Thymus (tissue), 11 donors: ENCODE results near the gene KCNN4. TPM values are rescaled to one million over a fixed set of nuclear protein-coding genes. Genes with fewer than 3 reads are reported as not detected.

Source experiments
- DNase-seq, 9 donors: peaks; one replicate each; pipeline ENCODE4 v3.0.0-alpha.2; 2013; ENCODE audit warnings: low spot score in 9 of 9, low read depth in 6 of 9, missing footprints in 1 of 9
- H3K27ac ChIP-seq, 2 donors: one replicate each; pipeline ENCODE4 v1.5.1; 2013; ENCODE audit warnings: control low read depth in 1 of 2, low read depth in 1 of 2, low read length in 1 of 2, mild to moderate bottlenecking in 1 of 2, moderate library complexity in 1 of 2
- H3K27me3 ChIP-seq, 2 donors: one replicate each; pipeline ENCODE4 v1.5.1; 2013; ENCODE audit warnings: low read length in 1 of 2; ENCODE audit not compliant: control insufficient read depth in 2 of 2, insufficient read depth in 1 of 2
- H3K36me3 ChIP-seq, 2 donors: one replicate each; pipeline ENCODE4 v1.5.1; 2013; ENCODE audit warnings: low read length in 1 of 2, mild to moderate bottlenecking in 1 of 2, moderate library complexity in 1 of 2; ENCODE audit not compliant: control insufficient read depth in 2 of 2, insufficient read depth in 2 of 2
- H3K4me1 ChIP-seq, 2 donors: one replicate each; pipeline ENCODE4 v1.5.1; 2013; ENCODE audit warnings: low read length in 2 of 2; ENCODE audit not compliant: control insufficient read depth in 2 of 2, insufficient read depth in 2 of 2
- H3K4me3 ChIP-seq, 2 donors: one replicate each; pipeline ENCODE4 v1.5.1; 2013; ENCODE audit warnings: low read length in 2 of 2, control low read depth in 1 of 2, mild to moderate bottlenecking in 1 of 2
- H3K9me3 ChIP-seq, 2 donors: one replicate each; pipeline ENCODE4 v1.5.1; 2013; ENCODE audit warnings: low read length in 1 of 2, mild to moderate bottlenecking in 1 of 2; ENCODE audit not compliant: control insufficient read depth in 2 of 2, insufficient read depth in 1 of 2
- WGBS: extraction: QIAGEN DNeasy Blood & Tissue Kit; methylation state at CpG from one replicate; pipeline ENCODE4 v1.1.7; 2013; 5-methylcytosine and 5-hydroxymethylcytosine counted together
- polyA plus RNA-seq: library from polyadenylated mRNA; stranded (reverse); fragments of 200-250 nt; gene quantifications from one replicate; pipeline ENCODE4 v1.2.3, GENCODE V29; 2013
- total RNA-seq: library from RNA; stranded (reverse); fragments of 120-200 nt; gene quantifications from one replicate; pipeline ENCODE4 v1.2.4, GENCODE V29; 2013
- donor health status: healthy.

KCNN4 gene
- total and polyA plus RNA-seq, 2 donors = 8.7 to 22.9 TPM

DNA sequence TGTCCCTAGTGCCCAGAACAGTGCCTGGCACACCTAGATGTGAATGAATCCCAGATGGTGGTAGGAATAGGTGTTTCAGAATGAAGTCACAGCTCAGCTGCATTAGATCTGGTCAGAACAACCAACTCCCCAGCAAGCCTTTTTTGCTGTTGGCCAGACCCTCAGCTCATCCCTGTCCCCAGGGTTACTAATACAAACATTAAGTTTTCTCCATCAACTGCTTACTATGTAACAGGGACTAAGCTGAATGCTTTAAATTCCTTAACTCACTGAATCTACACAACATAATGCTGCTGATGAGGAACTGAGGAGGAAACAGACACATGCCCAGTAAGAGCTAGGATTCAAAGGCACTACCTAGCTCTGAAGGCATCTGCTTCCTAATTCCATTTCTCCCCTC is 44.8 kb downstream of the KCNN4 start:
- Histone ChIP-seq H3K4me3 (no peak overlapping the region), H3K36me3 (peaks cover 84 to 87% of the 10 kb centered on the region in 2 donors), H3K27me3 (no peaks in the 10 kb centered on the region), H3K4me1 (no peaks in the 10 kb centered on the region), H3K27ac (no peak overlapping the region), H3K9me3 (no peaks in the 10 kb centered on the region)
- no peak for DNase-seq

DNA sequence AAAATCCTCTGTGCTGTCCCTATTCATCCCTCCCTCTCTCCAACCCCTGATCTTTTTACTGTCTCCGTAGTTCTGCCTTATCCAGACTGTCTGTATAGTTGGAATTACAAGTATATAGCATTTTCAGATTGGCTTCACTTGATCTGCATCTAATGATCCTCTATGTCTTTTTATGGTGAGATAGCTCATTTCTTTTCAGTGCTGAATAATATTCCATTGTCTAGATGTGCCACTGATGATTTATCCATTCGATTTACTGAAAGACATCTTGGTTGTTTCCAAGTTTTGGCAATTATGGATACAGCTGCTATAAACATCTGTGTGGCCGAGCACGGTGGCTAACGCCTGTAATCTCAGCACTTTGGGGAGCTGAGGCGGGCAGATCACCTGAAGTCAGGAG is 45.8 kb downstream of the KCNN4 start:
- Histone ChIP-seq H3K4me3 (no peak overlapping the region), H3K27ac (no peak overlapping the region), H3K27me3 (no peaks in the 10 kb centered on the region), H3K4me1 (no peaks in the 10 kb centered on the region), H3K36me3 (peaks cover 78 to 84% of the 10 kb centered on the region in 2 donors), H3K9me3 (no peaks in the 10 kb centered on the region)
- no peak for DNase-seq
- 98% methylated on average over 6 of the region's 6 CpGs for WGBS

DNA sequence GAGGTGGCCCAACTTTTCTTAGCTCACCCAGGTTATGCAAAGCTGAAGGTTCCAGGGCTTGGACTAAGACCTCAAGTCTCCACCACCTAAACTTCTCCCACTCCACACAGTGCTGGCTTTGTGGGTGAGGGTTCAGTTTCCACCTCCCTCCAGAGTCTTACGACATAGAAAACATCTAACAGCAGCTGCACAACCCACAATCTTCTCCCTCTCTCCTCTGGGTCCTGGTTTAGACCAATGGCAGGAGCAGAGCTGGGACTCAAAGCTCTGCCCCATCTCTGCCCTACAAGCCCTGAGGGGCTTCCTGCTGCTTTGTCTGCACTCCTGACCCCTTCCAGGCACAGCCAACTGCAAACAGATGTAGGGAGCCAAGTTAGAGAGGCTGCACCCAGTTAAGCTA is 48.9 kb downstream of the KCNN4 start:
- Histone ChIP-seq H3K27ac (no peak overlapping the region), H3K36me3 (peaks cover 66 to 72% of the 10 kb centered on the region in 2 donors)
- WGBS = 84% methylated on average over 1 of the region's 1 CpG

DNA sequence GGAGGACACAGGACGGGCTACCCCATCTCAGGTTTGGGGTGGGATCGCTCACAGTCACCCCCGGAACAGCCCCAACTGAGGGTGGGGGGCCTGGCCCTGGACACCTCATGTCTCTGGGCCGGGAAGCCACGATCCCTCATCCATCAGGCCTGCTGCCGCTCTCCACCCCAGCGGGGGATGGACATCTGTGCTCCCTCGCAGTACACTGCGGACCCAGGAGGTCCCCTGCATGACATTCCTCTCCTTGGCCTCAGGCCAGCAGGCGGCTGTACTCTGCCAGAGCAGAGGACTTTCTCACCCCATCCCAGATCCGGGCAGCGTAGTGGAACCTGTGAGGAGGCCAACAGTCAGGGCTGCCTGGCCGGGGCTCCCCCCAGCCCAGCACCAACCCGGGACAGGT is 49.4 kb downstream of the KCNN4 start:
- Histone ChIP-seq H3K4me1 (no peaks in the 10 kb centered on the region), H3K27me3 (no peaks in the 10 kb centered on the region), H3K4me3 (no peak overlapping the region), H3K27ac (no peak overlapping the region), H3K36me3 (peaks cover 61 to 67% of the 10 kb centered on the region in 2 donors), H3K9me3 (no peaks in the 10 kb centered on the region)
- no peak for DNase-seq
- 97% methylated on average over 14 of the region's 14 CpGs for WGBS

More for the DNA sequence above, 48.9 kb downstream of the KCNN4 start:
- DNase-seq = no peak
- Histone ChIP-seq H3K4me3 (no peak overlapping the region), H3K27me3 (no peaks in the 10 kb centered on the region), H3K9me3 (no peaks in the 10 kb centered on the region), H3K4me1 (no peaks in the 10 kb centered on the region)

DNA sequence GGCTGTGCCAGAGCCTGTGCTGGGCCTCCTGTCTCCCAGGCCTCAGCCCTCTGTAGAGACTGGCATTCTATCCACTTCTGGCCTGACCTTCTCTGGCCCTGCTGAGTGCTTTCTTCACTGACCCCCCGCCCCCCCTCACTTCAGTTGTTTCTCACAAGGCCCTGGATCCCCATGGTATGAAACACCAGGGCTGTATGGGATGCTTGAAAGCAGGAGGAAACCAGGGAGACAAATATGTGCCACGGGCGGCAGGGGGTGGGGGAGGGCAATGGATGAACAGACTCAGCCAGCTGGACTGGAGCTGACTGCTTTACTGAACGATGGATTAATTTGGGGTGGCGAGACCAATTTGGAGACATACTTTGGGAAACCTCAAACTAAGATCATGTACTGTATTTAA is 50.9 kb downstream of the KCNN4 start:
- 97% methylated on average over 5 of the region's 5 CpGs for WGBS
- DNase-seq = no peak
- no peaks in the 10 kb centered on the region for H3K27me3 ChIP-seq
- H3K36me3 ChIP-seq = peaks cover 54 to 63% of the 10 kb centered on the region in 2 donors
- H3K27ac ChIP-seq = no peak overlapping the region
- no peak overlapping the region for H3K4me3 ChIP-seq
- H3K9me3 ChIP-seq = no peaks in the 10 kb centered on the region
- H3K4me1 ChIP-seq = no peaks in the 10 kb centered on the region

DNA sequence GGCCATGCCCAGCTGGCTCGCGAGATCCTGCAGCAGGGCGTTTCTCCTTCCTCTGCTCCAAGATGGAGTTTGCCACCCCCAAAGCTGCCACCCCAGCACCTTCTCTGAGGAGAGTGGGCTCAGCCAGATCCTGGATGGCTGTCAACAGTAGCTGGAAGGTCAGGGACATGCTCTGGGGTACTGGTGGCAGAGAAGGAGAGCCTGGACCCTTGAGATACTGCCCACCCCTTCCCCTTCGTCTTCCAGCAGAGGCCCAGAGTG is 53.2 kb downstream of the KCNN4 start:
- Histone ChIP-seq H3K27ac (no peak overlapping the region), H3K36me3 (peaks cover 35 to 40% of the 10 kb centered on the region in 2 donors), H3K27me3 (no peaks in the 10 kb centered on the region)

DNA sequence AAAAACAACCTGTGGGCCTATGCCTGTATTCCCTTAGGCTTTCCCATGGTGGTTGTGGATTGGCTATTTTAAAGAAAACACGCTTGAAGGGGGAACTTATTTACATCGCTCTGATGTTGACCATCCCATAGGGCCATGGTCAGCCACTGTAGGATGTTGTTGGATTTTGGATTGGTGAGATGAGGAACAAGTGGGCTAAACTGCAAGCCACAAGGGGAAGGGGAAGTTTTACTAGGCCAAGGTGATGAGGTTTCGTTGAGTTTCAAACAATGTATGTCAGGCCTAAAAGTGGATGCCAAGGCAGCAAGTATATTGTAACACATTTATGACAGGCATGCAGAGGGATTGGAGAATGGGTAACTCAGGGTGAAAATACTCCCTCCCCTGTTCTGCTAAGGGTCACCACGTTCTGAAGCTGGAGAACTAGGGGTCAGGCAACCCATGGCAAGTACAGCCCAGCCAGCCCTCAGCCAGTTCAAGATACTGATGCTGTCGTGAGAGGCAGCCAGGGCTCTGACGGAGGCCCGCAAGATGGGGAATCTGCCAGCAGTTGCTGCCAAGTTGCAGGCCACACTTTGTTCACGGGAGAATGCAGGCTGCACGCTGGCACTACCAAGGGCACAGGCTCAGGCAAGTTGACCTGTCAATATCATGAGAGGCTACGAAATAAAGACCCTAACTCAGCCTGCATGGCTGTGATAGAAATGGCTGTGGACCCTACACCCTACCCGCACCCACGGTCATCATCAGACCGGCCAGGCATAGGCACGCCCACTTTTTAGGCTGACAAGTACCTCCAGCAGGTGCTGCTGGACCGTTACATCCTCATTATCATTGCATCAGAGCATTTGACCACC is 53.8 kb downstream of the KCNN4 start:
- Histone ChIP-seq H3K9me3 (no peaks in the 10 kb centered on the region), H3K27ac (no peak overlapping the region), H3K4me1 (no peaks in the 10 kb centered on the region), H3K36me3 (peaks cover 30 to 35% of the 10 kb centered on the region in 2 donors), H3K27me3 (no peaks in the 10 kb centered on the region), H3K4me3 (no peak overlapping the region)
- WGBS = 84% methylated on average over 15 of the region's 15 CpGs
- peak in 1 of 9 donors; percentile 6 for DNase-seq

More for the DNA sequence above, 53.2 kb downstream of the KCNN4 start:
- Histone ChIP-seq H3K4me1 (no peaks in the 10 kb centered on the region), H3K9me3 (no peaks in the 10 kb centered on the region), H3K4me3 (no peak overlapping the region)
- no peak for DNase-seq
- WGBS = 91% methylated on average over 4 of the region's 4 CpGs

DNA sequence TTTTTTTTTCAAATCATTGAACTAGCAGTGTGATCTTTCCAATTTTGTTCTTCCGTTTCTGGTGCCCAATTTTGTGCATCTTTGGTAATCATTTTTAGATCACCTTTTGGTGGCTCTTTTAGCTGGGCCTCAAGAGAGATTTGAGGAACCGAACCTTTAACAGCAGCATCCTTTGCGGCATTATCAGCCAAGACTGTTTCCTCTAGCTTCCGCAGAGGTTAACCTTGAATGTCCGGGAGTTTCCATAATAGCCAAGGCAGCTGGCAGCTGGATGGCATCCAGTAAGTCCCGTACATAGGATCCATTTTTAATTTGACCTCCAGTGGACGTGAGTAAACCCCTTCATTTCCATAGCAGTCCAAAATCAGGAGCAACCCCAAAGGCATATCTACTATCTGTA is 55.3 kb downstream of the KCNN4 start:
- peaks cover 16 to 22% of the 10 kb centered on the region in 2 donors for H3K36me3 ChIP-seq
- H3K4me3 ChIP-seq = no peak overlapping the region
- DNase-seq = peak in 1 of 9 donors; percentile 18
- H3K27ac ChIP-seq = no peak overlapping the region
- H3K4me1 ChIP-seq = no peaks in the 10 kb centered on the region
- WGBS = 30% methylated on average over 7 of the region's 7 CpGs
- H3K27me3 ChIP-seq = no peaks in the 10 kb centered on the region
- no peaks in the 10 kb centered on the region for H3K9me3 ChIP-seq

DNA sequence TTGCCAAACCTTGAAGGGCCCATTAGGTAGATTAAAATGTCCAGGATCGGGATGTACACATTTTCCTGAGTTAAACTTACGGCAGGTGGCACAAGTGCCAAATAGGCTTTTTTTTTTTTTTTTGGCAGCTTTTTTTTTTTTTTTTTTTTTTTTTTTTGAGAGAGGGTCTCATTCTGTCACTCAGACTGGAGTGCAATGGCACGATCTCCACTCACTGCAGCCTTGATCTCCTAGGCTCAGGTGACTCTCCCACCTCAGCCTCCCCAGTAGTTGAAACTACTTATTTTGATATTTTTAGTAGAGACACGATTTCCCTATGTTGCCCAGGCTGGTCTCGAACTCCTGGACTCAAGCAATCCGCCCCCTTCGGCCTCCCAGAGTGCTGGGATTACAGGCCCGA is 55.9 kb downstream of the KCNN4 start:
- no peak for DNase-seq
- no peaks in the 10 kb centered on the region for H3K27me3 ChIP-seq
- no peak overlapping the region for H3K4me3 ChIP-seq
- no peaks in the 10 kb centered on the region for H3K9me3 ChIP-seq
- H3K4me1 ChIP-seq = no peaks in the 10 kb centered on the region
- peaks cover 16 to 18% of the 10 kb centered on the region in 2 donors for H3K36me3 ChIP-seq
- 84% methylated on average over 8 of the region's 8 CpGs for WGBS
- no peak overlapping the region for H3K27ac ChIP-seq
